ENCODE measurements around the gene DNAJB13.

GRCh38 chr11:73913472-73913871 lies 37.4 kb upstream of the DNAJB13 start:
- TF ChIP-seq CTCF (conservative IDR thresholded peaks at IDR 0.05; ENCODE audit: low read depth, low read length) (no peak), EZH2phosphoT487 (IDR thresholded peaks at IDR 0.05; ENCODE audit: borderline replicate concordance, low read length) (no peak), EZH2 (IDR thresholded peaks at IDR 0.05; ENCODE audit: low read length, unreplicated experiment) (no peak)

Measured in PC-3 (cell line).